Endothelial cell of umbilical vein (primary cell): Measurements from ENCODE around the gene RASAL2. TPM values are rescaled to one million over a fixed set of nuclear protein-coding genes. Genes with fewer than 3 reads are reported as not detected.

Source experiments
- BruUV-seq: library from RNA; stranded (reverse); fragments of 400-500 nt; replicated peaks from 2 replicates; lab custom pipeline; 2021; lab: Mats Ljungman, UMichigan
- CTCF ChIA-PET: fragments of 300-600, 350-600 bp; sonication (Branson Sonifier 250); formaldehyde crosslinking; loops from one replicate; lab custom pipeline; 2021; ENCODE audit warnings: antibody characterized with exemption, inconsistent platforms; lab: Charles Lee
- POLR2A ChIA-PET: fragments of 300-600, 350-600 bp; sonication (Branson Sonifier 250); formaldehyde crosslinking; loops from one replicate; lab custom pipeline; 2021; ENCODE audit warnings: antibody characterized with exemption, inconsistent platforms; lab: Charles Lee
- DNase-seq: peaks from one replicate; pipeline ENCODE4 v3.0.0-alpha.2; 2011; ENCODE audit warnings: low read depth, low spot score
- FAIRE-seq: peaks from 2 replicates; lab custom pipeline; 2011; peaks lifted over from hg19 to GRCh38; lab: Jason Lieb, UNC
- H2AFZ ChIP-seq: 2 replicates; pipeline ENCODE4 v1.6.0; 2012; ENCODE audit warnings: low read depth, low read length, control low read depth, inconsistent platforms
- H3K27ac ChIP-seq: 2 replicates; pipeline ENCODE4 v1.5.1; 2011; ENCODE audit warnings: low read depth, mild to moderate bottlenecking, control low read depth, low read length, moderate library complexity; ENCODE audit not compliant: insufficient read depth
- H3K27me3 ChIP-seq, 2 experiments: 2 replicates each; pipeline versions ENCODE4 v1.6.0 to v1.6.1; 2011; ENCODE audit warnings: low read length in 2 of 2, mixed read lengths in 1 of 2; ENCODE audit not compliant: control insufficient read depth in 2 of 2, insufficient read depth in 2 of 2
- H3K36me3 ChIP-seq, 2 experiments: 2 replicates in 1 of 2; 3 replicates in 1 of 2; pipeline ENCODE4 v1.5.1; 2011; ENCODE audit warnings: low read length in 2 of 2, mild to moderate bottlenecking in 1 of 2, moderate library complexity in 1 of 2; ENCODE audit not compliant: control insufficient read depth in 2 of 2, insufficient read depth in 2 of 2; ENCODE audit errors: extremely low read depth in 1 of 2
- H3K4me1 ChIP-seq: 3 replicates; pipeline ENCODE4 v1.5.1; 2011; ENCODE audit warnings: mild to moderate bottlenecking, low read length; ENCODE audit not compliant: control insufficient read depth, insufficient read depth; ENCODE audit errors: extremely low read depth
- H3K4me2 ChIP-seq: 2 replicates; pipeline ENCODE4 v1.6.1; 2011; ENCODE audit warnings: low read length, control low read depth, mixed read lengths; ENCODE audit not compliant: insufficient read depth
- H3K4me3 ChIP-seq, 3 experiments: fragments of 200-600 bp in 1 of 3; sonication (generic), shearing (Covaris generic) in 1 of 3; replicated peaks in 1 of 3; 2 replicates each; pipeline ENCODE4 v1.5.1; 2011 to 2016; ENCODE audit warnings: control low read depth in 3 of 3, low read length in 3 of 3, mild to moderate bottlenecking in 2 of 3, inconsistent platforms in 1 of 3, low read depth in 1 of 3, moderate library complexity in 1 of 3; ENCODE audit not compliant: insufficient read depth in 1 of 3
- H3K79me2 ChIP-seq: 2 replicates; pipeline ENCODE4 v1.6.0; 2012; ENCODE audit warnings: low read length, inconsistent platforms; ENCODE audit not compliant: control insufficient read depth, insufficient read depth
- H3K9ac ChIP-seq: replicated peaks from 2 replicates; pipeline ENCODE3; 2011; ENCODE audit warnings: low read length, control low read depth; ENCODE audit not compliant: insufficient read depth; ENCODE audit errors: extremely low read depth
- H3K9me1 ChIP-seq: replicated peaks from 3 replicates; pipeline ENCODE4 v1.6.0; 2011; ENCODE audit warnings: mild to moderate bottlenecking, low read length; ENCODE audit not compliant: control insufficient read depth, insufficient read depth; ENCODE audit errors: extremely low read depth
- H3K9me3 ChIP-seq: replicated peaks from 2 replicates; pipeline ENCODE4 v1.5.1; 2012; ENCODE audit warnings: low read length, inconsistent platforms; ENCODE audit not compliant: control insufficient read depth, insufficient read depth
- H4K20me1 ChIP-seq: replicated peaks from 2 replicates; pipeline ENCODE3; 2011; ENCODE audit warnings: mild to moderate bottlenecking, low read length; ENCODE audit not compliant: control insufficient read depth, insufficient read depth; ENCODE audit errors: extremely low read depth
- EZH2 ChIP-seq: IDR thresholded peaks from 2 replicates; pipeline ENCODE4 v1.6.1; 2012; ENCODE audit warnings: borderline replicate concordance, low read depth, mild to moderate bottlenecking, moderate library complexity, low read length, inconsistent platforms; ENCODE audit not compliant: severe bottlenecking
- FOS ChIP-seq: IDR thresholded peaks from 2 replicates; pipeline ENCODE4 v1.6.1; 2011; ENCODE audit warnings: mild to moderate bottlenecking, low read length, moderate library complexity, borderline replicate concordance; ENCODE audit not compliant: insufficient read depth
- GATA2 ChIP-seq: IDR thresholded peaks from 2 replicates; pipeline ENCODE4 v1.7.0; 2011; ENCODE audit warnings: low read depth, mild to moderate bottlenecking, moderate library complexity, mixed read lengths, low read length; ENCODE audit not compliant: insufficient read length, insufficient read depth
- JUN ChIP-seq: IDR thresholded peaks from 2 replicates; pipeline ENCODE4 v1.6.1; 2011; ENCODE audit warnings: borderline replicate concordance, low read depth; ENCODE audit not compliant: insufficient read length, insufficient read depth
- MYC ChIP-seq: IDR thresholded peaks from one replicate; pipeline ENCODE4 v1.6.1; 2011; ENCODE audit warnings: mild to moderate bottlenecking, low read depth, low read length
- POLR2A ChIP-seq: IDR thresholded peaks from 2 replicates; pipeline ENCODE4 v1.6.1; 2012; ENCODE audit warnings: low read depth, mild to moderate bottlenecking, control low read depth, low read length
- POLR2AphosphoS5 ChIP-seq: IDR thresholded peaks from 2 replicates; pipeline ENCODE4 v1.6.1; 2012; ENCODE audit warnings: low read depth, mild to moderate bottlenecking, control low read depth, low read length, moderate library complexity; ENCODE audit not compliant: insufficient read depth
- dilution Hi-C: fragments of 300-500 bp; cut with MboI; formaldehyde crosslinking; loops from one replicate; pipeline ENCODE4 v1.15.0; 2019; ENCODE audit warnings: low sequenced_read_pairs; ENCODE audit not compliant: extremely low pct_ligation_motif_present
- intact Hi-C: fragments of 100-400 bp; cut with micrococcal nuclease; formaldehyde crosslinking; loops from one replicate; pipeline ENCODE4 v1.10.0; 2022
- polyA plus RNA-seq, 4 experiments: library from polyadenylated mRNA; depleted of rRNA in 3 of 4; stranded (reverse) in 3 of 4; unstranded in 1 of 4; fragments of >200 nt; gene quantifications; 2 replicates each; pipeline versions ENCODE4 v1.2.1 to v1.2.3, GENCODE V29; 2011 to 2012; ENCODE audit warnings: missing spikeins in 1 of 4
- total RNA-seq: library from RNA; stranded (reverse); gene quantifications from 2 replicates; pipeline ENCODE4 v1.2.3, GENCODE V29; 2021
- TF ChIP-seq, protein P1 (sequence below): IDR thresholded peaks from 2 replicates; pipeline ENCODE4 v1.6.1; 2011; ENCODE audit not compliant: insufficient read depth, insufficient read length
- TF ChIP-seq, protein P2 (sequence below), 2 donors: IDR thresholded peaks; 1 replicate in 1 of 2; 2 replicates in 1 of 2; pipeline ENCODE4 v1.5.1; 2011; ENCODE audit warnings: low read length in 2 of 2, mild to moderate bottlenecking in 2 of 2, moderate library complexity in 2 of 2, control low read depth in 1 of 2, inconsistent platforms in 1 of 2, low read depth in 1 of 2; ENCODE audit not compliant: insufficient read depth in 1 of 2; ENCODE audit errors: extremely low read depth in 1 of 2

RASAL2 gene
- total and polyA plus RNA-seq, 2 donors (not counting 3 experiments of a cell fraction or from before 2014, with no cell fraction given) = 12.5 to 15.5 TPM

DNA sequence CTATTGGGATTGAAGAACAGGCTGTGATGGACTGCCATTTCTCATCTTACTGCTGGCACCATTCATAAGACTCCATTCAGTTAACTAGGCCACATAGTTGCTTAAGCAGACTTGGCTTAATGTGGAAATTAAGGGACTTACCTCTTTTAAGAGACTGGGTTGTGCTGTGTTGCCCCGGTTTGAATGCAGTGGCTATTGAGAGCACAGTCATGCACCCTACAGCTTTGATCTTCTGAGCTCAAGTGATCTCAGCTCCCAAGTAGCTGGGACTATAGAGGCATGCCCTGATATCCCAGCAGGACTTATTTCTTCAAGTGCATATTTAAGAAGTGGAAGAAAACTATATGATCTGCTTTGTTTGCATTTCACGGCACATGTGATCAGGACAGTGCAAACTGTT lies 181.1 kb downstream of the RASAL2 start:
- no peak overlapping the region for H3K4me2 ChIP-seq
- H3K4me1 ChIP-seq = peaks cover 14% of the 10 kb centered on the region
- BruUV-seq = no TSS peak
- no peaks in the 10 kb centered on the region for H3K9me3 ChIP-seq
- no peak overlapping the region for H3K27ac ChIP-seq
- no peak overlapping the region for H3K4me3 ChIP-seq
- H2AFZ ChIP-seq = no peak overlapping the region
- no peaks in the 10 kb centered on the region for H3K27me3 ChIP-seq
- dilution Hi-C loops (no loop called here), intact Hi-C loops (no loop called here)
- no peaks in the 10 kb centered on the region for H3K79me2 ChIP-seq
- H3K36me3 ChIP-seq = no peaks in the 10 kb centered on the region
- ChIA-PET POLR2A (no interaction called here), CTCF (interaction anchor here (0.6 to 5.2 kb wide), 4 partner anchors 25 to 394 kb away, joined by 3 to 23 read pairs (median 4); no protein-coding TSS in a partner anchor)
- H3K9ac ChIP-seq = no peak overlapping the region
- TF ChIP-seq GATA2 = no peak
- TF ChIP-seq, protein P1, sequence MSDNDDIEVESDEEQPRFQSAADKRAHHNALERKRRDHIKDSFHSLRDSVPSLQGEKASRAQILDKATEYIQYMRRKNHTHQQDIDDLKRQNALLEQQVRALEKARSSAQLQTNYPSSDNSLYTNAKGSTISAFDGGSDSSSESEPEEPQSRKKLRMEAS = no peak
- TF ChIP-seq EZH2 = no peak
- TF ChIP-seq JUN = no peak
- no peak for TF ChIP-seq POLR2A
- TF ChIP-seq, protein P2, sequence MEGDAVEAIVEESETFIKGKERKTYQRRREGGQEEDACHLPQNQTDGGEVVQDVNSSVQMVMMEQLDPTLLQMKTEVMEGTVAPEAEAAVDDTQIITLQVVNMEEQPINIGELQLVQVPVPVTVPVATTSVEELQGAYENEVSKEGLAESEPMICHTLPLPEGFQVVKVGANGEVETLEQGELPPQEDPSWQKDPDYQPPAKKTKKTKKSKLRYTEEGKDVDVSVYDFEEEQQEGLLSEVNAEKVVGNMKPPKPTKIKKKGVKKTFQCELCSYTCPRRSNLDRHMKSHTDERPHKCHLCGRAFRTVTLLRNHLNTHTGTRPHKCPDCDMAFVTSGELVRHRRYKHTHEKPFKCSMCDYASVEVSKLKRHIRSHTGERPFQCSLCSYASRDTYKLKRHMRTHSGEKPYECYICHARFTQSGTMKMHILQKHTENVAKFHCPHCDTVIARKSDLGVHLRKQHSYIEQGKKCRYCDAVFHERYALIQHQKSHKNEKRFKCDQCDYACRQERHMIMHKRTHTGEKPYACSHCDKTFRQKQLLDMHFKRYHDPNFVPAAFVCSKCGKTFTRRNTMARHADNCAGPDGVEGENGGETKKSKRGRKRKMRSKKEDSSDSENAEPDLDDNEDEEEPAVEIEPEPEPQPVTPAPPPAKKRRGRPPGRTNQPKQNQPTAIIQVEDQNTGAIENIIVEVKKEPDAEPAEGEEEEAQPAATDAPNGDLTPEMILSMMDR (IDR thresholded peaks at IDR 0.05; ENCODE audit: extremely low read depth in 1 of 2, insufficient read depth in 1 of 2, low read depth in 1 of 2, low read length in 2 of 2) = no peak
- no peak for TF ChIP-seq MYC
- TF ChIP-seq FOS = no peak
- no peak for TF ChIP-seq POLR2AphosphoS5
- FAIRE-seq (no peak), DNase-seq (peak; percentile 19)
- no peaks in the 10 kb centered on the region for H4K20me1 ChIP-seq
- H3K9me1 ChIP-seq = no peaks in the 10 kb centered on the region
